IgD-negative memory B cell (primary cell): ENCODE measurements around the gene TMSB15B. TPM values are rescaled to one million over a fixed set of nuclear protein-coding genes. Genes with fewer than 3 reads are reported as not detected.
"Not testable (repeated sequence)": the region's sequence is repeated elsewhere in the genome, so short reads cannot be mapped to it uniquely, and the experiment has no call there.

Source experiments
- H3K27ac Mint-ChIP-seq, 3 donors: one replicate each; pipeline ENCODE4 v1.8.0; 2020 to 2022; ENCODE audit warnings: mild to moderate bottlenecking in 3 of 3, mixed read lengths in 3 of 3, moderate library complexity in 1 of 3
- H3K27me3 Mint-ChIP-seq: one replicate; pipeline ENCODE4 v1.8.0; 2021; ENCODE audit warnings: mixed read lengths
- H3K36me3 Mint-ChIP-seq: one replicate; pipeline ENCODE4 v1.8.0; 2020; ENCODE audit warnings: mild to moderate bottlenecking, mixed read lengths
- H3K4me1 Mint-ChIP-seq, 3 donors: one replicate each; pipeline ENCODE4 v1.8.0; 2020 to 2022; ENCODE audit warnings: mixed read lengths in 3 of 3, mild to moderate bottlenecking in 1 of 3
- H3K4me3 Mint-ChIP-seq, 4 donors: one replicate each; pipeline ENCODE4 v1.8.0; 2020 to 2022; ENCODE audit warnings: mild to moderate bottlenecking in 4 of 4, mixed read lengths in 4 of 4, moderate library complexity in 3 of 4
- H3K9me3 Mint-ChIP-seq, 3 donors: one replicate each; pipeline ENCODE4 v1.8.0; 2020 to 2021; ENCODE audit warnings: mixed read lengths in 3 of 3, mild to moderate bottlenecking in 1 of 3
- polyA plus RNA-seq: library from polyadenylated mRNA; unstranded; fragments of 300-500 nt; fragmentation: Illumina TruSeq; gene quantifications from one replicate; pipeline ENCODE4 v1.2.3, GENCODE V29; 2021

Gene TMSB15B
- polyA plus RNA-seq, 1 donor from 2014 or later: 13.8 TPM

- not testable (repeated sequence) for H3K27ac Mint-ChIP-seq, H3K27me3 Mint-ChIP-seq, H3K4me1 Mint-ChIP-seq, H3K4me3 Mint-ChIP-seq, H3K9me3 Mint-ChIP-seq, H3K36me3 Mint-ChIP-seq
These were observed 1.8 kb upstream of the TMSB15B start for GRCh38 chrX:103960599-103960998.

GRCh38 chrX:103983508-103983907 is 21.1 kb downstream of the TMSB15B start:
- not testable (repeated sequence) for H3K27ac Mint-ChIP-seq, H3K4me3 Mint-ChIP-seq, H3K9me3 Mint-ChIP-seq, H3K36me3 Mint-ChIP-seq, H3K27me3 Mint-ChIP-seq, H3K4me1 Mint-ChIP-seq

DNA sequence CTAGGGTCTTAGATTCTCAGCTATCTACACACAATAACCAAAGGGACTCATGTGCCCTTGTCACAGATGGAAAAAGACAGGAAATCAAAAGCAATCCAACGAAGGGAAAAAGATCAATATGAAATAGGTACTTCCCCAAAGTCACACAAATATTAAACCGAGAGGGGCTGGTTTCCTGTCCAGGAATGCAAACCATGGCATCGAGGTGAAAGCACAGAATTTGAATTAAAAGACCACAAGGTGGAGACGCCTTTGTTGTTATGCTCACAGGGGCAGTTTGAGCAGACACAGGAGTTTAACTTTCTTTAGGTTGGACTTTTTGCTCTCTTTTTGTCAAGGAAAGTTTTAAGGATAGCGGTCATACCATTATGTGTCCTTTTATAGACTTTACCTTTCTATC is 36.8 kb downstream of the TMSB15B start:
- H3K9me3 Mint-ChIP-seq: no peaks in the 10 kb centered on the region
- H3K4me1 Mint-ChIP-seq: peaks cover 0 to 3% (median 2%) of the 10 kb centered on the region in 3 donors
- H3K4me3 Mint-ChIP-seq: no peak overlapping the region
- H3K36me3 Mint-ChIP-seq: no peaks in the 10 kb centered on the region
- H3K27me3 Mint-ChIP-seq: peaks cover 10% of the 10 kb centered on the region
- H3K27ac Mint-ChIP-seq: no peak overlapping the region

DNA sequence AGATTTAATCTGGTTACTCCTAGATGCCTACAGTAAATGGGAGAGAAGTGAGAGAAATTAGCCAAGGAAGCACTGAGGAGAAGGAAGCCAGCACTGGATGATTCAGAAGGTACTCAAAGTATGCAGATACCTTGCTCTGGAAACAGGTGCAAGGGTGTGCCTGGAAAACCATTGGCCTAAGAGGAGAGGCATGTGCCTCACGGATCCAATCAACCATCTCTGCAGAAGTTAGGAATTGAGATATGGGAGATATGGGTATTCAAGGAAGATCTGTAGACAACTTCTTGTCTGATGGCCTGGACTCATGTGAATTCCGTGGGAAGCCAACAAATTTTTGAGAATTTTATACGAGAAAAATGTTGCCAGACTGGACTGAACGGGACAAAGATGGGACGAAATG is 46.4 kb downstream of the TMSB15B start:
- H3K4me1 Mint-ChIP-seq: peaks cover 0 to 2% (median 0%) of the 10 kb centered on the region in 3 donors
- H3K9me3 Mint-ChIP-seq: peaks cover 0 to 1% (median 0%) of the 10 kb centered on the region in 3 donors
- H3K4me3 Mint-ChIP-seq: no peak overlapping the region
- H3K36me3 Mint-ChIP-seq: no peaks in the 10 kb centered on the region
- H3K27ac Mint-ChIP-seq: no peak overlapping the region
- H3K27me3 Mint-ChIP-seq: no peaks in the 10 kb centered on the region

DNA sequence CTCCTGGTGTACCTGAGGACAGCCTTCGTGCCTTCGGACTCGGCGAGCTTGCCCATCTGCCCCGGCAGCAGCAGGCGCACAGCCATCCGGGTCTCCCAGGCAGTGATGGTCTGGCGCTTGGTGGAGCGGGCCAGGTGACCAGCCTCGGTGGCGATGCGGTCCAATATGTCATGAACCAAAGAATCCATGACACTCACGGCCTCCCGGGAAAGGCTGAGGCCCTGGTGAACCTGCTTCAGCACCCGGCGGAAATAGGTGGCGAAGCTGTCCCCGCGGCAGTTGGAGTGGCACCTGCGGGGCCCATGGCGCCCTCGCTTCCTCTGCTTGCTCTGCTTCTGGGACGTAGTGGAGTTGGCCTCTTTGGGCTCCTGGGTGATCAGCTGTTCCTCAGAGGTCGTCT is 50.7 kb downstream of the TMSB15B start:
- Mint-ChIP-seq H3K4me3 (no peak overlapping the region), H3K27me3 (no peaks in the 10 kb centered on the region), H3K9me3 (peaks cover 0 to 1% (median 0%) of the 10 kb centered on the region in 3 donors), H3K36me3 (no peaks in the 10 kb centered on the region), H3K27ac (no peak overlapping the region), H3K4me1 (peaks cover 0 to 2% (median 0%) of the 10 kb centered on the region in 3 donors)

GRCh38 chrX:104013606-104014005 is 51.2 kb downstream of the TMSB15B start, which contains the start of gene H2BW1:
Gene H2BW1, minus strand, starts transcription at chrX:104013708. Its CDS starts 132 bp downstream, at chrX:104013576.
- H3K27ac Mint-ChIP-seq: no peak within 1 kb of the TSS
- peaks cover 0 to 1% (median 0%) of the 10 kb centered on the region in 3 donors for H3K9me3 Mint-ChIP-seq
- H3K36me3 Mint-ChIP-seq: no peaks in the 10 kb centered on the region

GRCh38 chrX:104015576-104015975 is 53.1 kb downstream of the TMSB15B start:
- H3K4me1 Mint-ChIP-seq, H3K36me3 Mint-ChIP-seq, H3K4me3 Mint-ChIP-seq, H3K27me3 Mint-ChIP-seq, H3K27ac Mint-ChIP-seq, H3K9me3 Mint-ChIP-seq: not testable (repeated sequence)

More at GRCh38 chrX:104013606-104014005, 51.2 kb downstream of the TMSB15B start, which contains the start of gene H2BW1:
- H3K4me3 Mint-ChIP-seq: no peak within 1 kb of the TSS
- peaks cover 0 to 2% (median 0%) of the 10 kb centered on the region in 3 donors for H3K4me1 Mint-ChIP-seq
- H3K27me3 Mint-ChIP-seq: no peaks in the 10 kb centered on the region

Other genes starting within 250 kb of the TMSB15B start
- gene PLP1, start 185.8 kb upstream of the TMSB15B start, polyA plus RNA-seq: not detected
- 0.39 TPM for gene RAB9B, start 130.4 kb upstream of the TMSB15B start, polyA plus RNA-seq
- not detected for gene H2BW1, start 51.1 kb downstream of the TMSB15B start, polyA plus RNA-seq
- gene H2BW2, start 77.3 kb downstream of the TMSB15B start, polyA plus RNA-seq: not detected
- gene TMSB15C, start 113.6 kb downstream of the TMSB15B start, polyA plus RNA-seq: 0.66 TPM
- gene ZCCHC18, start 149.9 kb downstream of the TMSB15B start, polyA plus RNA-seq: 15.4 TPM
- 9.5 TPM for gene SLC25A53, start 194.4 kb downstream of the TMSB15B start, polyA plus RNA-seq
- gene FAM199X, start 203.8 kb downstream of the TMSB15B start, polyA plus RNA-seq: 9.0 TPM